Lower leg skin (tissue), 3 donors: Measurements from ENCODE around the gene FAM107B.

ENCODE experiments used
- POLR2A ChIP-seq, 2 donors: fragments of 450-650 bp; IDR thresholded peaks; one replicate each; pipeline ENCODE4 v1.6.1; 2016 to 2017; ENCODE audit warnings: antibody characterized with exemption in 2 of 2, mild to moderate bottlenecking in 1 of 2, moderate library complexity in 1 of 2
- TF ChIP-seq, protein P1 (sequence below), 3 donors: fragments of 450-650 bp; IDR thresholded peaks; one replicate each; pipeline ENCODE4 v1.5.1; 2016; ENCODE audit warnings: antibody characterized with exemption in 3 of 3, mild to moderate bottlenecking in 3 of 3, moderate library complexity in 2 of 3

GRCh38 chr10:14560274-14560673 is 214.4 kb downstream of the FAM107B start:
- TF ChIP-seq, protein P1, sequence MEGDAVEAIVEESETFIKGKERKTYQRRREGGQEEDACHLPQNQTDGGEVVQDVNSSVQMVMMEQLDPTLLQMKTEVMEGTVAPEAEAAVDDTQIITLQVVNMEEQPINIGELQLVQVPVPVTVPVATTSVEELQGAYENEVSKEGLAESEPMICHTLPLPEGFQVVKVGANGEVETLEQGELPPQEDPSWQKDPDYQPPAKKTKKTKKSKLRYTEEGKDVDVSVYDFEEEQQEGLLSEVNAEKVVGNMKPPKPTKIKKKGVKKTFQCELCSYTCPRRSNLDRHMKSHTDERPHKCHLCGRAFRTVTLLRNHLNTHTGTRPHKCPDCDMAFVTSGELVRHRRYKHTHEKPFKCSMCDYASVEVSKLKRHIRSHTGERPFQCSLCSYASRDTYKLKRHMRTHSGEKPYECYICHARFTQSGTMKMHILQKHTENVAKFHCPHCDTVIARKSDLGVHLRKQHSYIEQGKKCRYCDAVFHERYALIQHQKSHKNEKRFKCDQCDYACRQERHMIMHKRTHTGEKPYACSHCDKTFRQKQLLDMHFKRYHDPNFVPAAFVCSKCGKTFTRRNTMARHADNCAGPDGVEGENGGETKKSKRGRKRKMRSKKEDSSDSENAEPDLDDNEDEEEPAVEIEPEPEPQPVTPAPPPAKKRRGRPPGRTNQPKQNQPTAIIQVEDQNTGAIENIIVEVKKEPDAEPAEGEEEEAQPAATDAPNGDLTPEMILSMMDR (IDR thresholded peaks at IDR 0.05): no peak
- TF ChIP-seq POLR2A (IDR thresholded peaks at IDR 0.05): no peak
